ENCODE results near the gene ZNF423.

ZNF423 gene

DNA sequence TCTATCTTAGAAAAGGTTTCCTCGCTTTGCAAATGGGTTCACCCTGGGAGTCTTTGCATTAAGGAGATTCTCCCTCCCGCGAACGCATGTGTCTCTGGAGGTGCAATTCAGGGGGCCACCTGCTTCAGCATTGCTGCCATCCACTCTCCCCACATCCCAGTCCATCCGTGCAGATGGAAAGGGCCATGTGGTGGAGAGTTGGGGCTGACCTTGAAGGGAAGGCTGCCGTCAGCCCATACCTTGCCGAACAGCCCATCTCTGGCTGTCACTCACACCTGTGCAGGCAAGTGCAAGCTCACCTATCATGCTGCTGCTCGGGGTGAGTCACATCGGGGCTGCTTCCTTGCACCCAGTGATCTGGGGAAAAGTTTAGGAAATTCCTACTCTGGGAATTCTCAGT lies 106.1 kb downstream of the ZNF423 start:
- no peak for DNase-seq (ENCODE audit: low spot score)

DNA sequence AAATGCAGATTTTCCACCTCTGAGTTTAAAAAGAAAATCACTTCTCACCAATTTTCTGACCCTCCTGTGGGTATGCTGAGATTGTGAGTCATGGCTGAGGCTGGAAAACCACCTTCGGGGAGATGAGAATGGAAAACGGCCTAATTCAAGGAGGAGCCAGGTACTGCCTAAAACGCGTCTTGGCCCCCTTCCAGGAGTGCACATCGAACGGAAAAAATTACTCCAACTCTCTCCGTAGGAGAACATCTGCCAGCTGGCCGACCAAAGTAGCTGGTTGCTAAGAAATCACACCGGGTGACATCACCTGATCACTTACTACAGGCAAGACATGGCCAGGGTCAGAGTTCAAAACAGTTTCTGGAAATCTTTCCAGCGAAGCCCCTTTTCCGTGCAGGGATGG lies 107.6 kb downstream of the ZNF423 start:
- no peak for DNase-seq (ENCODE audit: low spot score)

DNA sequence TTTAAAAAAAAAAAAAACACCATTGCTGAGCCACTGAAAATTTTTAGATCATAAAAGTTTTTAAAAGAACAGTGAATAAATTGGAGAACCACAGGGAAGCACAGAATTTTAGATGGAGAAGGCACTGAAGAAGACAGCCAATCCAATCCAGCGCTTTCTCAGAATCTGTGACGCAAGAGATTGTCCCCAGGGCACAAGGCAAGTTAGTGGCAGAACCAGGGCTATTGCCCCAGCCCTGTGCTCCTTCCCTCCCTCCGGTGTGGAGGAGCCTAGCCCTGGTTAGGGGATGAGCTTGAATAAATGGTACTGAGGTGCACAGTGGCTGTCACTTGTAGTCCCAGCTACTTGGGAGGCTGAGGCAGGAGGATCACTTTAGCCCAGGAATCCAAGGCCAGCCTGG lies 108.3 kb downstream of the ZNF423 start:
- no peak for DNase-seq (ENCODE audit: low spot score)

DNA sequence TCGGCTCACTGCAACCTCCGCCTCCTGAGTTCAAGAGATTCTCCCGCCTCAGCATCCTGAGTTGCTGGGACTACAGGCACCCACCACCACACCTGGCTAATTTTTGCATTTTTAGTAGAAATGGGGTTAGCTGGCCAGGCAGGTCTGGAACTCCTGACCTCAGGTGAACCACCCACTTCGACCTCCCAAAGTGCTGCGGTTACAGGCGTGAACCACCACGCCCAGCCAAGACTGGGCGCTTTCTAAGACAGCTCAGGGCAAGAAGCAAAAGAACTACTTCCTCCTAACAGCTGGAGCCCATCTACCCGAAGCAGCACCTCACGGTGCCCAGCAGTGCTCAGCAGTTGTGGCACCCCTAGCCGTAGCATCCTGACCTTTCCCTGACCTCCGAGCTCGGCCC lies 109.4 kb downstream of the ZNF423 start:
- DNase-seq (ENCODE audit: low spot score), result no peak

DNA sequence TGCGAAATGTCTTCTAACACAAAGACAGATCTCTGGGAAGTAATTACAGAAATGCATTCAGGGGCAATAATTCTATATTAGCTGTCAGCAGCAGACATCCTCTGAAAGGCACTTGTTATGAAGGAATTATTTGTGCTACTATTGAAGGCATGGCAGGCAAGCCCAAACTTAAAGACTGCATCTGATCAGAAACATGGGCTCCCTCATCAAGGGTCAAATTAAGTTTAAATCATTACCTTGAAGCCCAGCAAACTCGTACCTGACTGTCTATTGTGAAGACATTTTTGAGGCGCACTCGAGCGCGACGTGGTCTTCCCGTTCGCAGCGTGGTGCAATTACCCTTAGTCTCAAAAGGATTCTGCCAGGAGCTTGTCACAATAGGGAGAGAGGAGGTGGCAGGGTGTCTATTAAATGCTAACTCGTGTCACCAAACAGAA lies 110.6 kb downstream of the ZNF423 start:
- DNase-seq (ENCODE audit: low spot score), result no peak

DNA sequence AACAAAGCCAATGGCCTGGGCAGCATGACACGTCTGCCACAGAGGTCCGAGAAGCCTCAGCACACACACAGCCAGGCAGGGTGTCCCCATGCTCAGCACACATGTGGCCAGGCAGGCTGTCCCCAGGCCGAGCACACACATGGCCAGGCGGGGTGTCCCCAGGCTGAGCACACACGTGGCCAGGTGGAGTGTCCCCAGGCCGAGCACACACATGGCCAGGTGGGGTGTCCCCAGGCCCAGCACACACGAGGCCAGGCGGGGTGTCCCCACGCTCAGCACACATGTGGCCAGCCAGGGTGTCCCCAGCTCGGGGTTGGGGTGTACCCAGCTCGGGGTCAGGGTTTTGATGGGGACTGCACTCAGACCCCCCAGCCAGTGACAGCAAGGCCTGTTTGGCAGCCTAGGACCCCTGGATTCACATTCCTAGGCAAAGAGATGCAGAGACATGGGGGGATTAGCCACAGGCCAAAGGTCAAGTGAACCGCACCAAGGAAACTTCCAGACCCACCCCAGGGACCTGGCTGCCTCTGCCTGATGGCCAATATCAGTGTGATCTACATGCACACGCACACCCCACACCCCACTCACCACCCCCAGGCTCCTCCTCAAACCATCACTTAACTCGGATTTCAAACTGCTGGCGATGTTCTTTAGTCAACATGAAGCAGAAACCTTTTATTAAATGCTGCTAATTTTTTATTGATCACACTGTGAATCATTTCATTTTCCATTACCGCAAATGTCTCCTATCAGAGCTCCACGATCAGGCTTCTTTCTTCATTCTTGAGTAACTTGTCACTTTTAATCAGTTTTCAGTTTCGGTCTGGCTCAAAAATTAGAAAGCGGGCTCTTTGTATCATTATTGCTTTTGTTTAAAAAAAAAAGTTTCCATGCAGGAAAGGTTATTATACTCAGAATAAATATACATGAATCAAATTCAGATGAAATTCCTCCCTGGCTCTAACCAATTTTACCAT lies 111.4 kb downstream of the ZNF423 start:
- DNase-seq (ENCODE audit: low spot score), result no peak

DNA sequence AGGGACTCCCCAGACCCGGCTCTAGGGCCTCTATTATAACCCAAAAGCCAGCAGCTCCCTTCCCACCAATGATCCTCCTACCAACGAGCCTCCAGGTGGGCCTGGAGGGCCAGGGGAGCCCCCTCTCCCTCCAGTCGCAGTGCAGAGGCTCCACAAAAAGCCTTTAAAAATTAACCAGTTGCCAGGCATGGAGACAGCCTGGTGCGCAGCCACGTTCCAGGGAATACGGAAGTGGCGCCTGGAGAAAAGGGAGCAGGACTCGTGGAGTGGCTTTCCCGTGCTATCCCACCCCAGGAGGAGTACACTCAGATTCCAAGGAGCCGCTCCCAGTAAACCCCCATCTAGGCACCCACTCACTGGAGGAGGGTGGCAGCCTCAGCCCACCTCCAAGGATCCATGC lies 112.3 kb downstream of the ZNF423 start:
- no peak for DNase-seq (ENCODE audit: low spot score)

DNA sequence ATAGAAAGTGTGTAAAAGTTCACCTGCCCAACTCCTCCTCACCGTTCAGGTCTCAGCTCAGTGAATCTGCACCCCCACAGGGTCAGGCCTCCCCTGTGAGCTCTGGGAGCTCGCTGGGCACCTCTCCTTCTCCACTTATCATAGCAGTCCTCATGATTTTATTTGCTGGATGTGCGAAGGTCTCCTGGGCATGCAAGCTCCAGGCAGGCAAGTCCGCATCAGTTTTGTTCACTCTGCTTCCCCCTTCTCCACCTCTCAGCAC lies 112.8 kb downstream of the ZNF423 start:
- DNase-seq (ENCODE audit: low spot score), result no peak

DNA sequence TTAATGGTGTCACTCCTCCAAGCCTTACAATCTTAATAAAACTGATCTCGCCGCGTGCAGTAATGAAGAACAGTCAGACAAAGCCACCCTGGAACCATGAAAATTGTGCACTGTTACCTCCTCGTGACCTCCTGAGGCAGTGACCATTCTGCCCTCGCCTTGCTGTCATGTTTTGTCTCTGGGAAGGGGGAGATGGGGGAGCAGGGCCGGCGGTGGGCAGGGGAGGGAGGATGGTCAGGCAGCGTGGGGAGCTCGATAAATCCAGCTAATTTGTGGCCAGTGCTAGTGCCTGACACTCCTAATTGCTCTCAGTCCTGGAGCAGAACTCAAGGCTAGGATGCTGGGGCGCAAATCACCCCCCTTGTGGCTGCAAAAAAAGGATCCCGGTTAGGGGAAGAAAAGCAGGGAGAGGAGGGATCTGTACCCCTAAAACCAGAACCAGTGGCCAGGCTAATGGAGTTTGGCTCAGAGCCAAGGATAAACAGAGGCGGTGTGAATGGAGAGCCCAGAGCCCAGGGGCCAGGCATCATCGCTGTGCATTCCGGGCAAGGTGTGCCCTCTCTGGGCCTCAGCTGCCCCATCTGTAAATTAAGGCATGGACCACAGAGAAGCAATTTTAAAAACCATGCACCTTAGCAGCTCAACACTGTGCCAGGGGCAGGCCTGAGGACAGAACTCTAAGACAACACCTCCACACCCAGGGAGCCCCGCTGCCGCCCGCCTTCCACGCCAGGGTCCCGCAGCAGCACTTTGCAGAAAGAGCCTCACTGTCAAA lies 113.3 kb downstream of the ZNF423 start:
- no peak for DNase-seq (ENCODE audit: low spot score)

DNA sequence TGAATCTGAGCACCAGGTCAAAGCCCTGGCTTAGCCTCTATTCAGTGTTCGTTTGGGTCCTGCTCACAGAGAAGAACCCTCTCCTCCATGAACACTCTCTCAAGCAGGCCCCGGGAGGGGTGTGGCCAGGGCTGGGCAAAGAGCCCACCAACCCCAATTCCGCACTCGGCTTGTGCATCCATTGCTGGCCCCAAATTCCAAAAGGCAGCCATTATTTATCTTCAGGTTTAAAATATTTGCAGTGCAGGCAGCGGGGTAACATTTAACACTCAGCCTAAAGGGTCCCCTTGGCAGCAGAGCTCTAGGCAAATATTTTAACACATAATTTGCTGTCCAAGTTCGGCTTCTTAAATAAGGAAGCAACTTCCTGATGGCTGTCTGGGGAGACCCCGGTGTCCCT lies 115.7 kb downstream of the ZNF423 start:
- no peak for DNase-seq (ENCODE audit: low spot score)

DNA sequence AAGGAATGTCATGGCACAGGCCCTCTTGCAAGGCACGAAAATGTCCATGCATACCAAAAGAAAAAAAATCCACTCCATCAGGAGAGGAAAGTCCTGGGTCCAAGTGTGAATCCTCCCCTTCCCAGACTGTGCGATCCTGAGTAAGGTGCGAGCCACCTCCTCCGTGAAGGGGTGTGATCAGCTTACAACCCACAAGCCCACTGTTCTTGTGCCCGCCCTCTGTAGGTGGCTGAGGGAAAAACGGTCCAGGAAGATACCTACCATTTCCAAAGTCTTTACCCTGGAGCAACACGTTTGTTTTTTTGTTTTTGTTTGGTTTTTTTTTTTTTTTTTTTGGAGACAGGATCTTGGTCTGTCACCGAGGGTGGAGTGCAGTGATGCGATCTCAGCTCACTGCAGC lies 116.5 kb downstream of the ZNF423 start:
- peak; percentile 33 for DNase-seq (ENCODE audit: low spot score)

DNA sequence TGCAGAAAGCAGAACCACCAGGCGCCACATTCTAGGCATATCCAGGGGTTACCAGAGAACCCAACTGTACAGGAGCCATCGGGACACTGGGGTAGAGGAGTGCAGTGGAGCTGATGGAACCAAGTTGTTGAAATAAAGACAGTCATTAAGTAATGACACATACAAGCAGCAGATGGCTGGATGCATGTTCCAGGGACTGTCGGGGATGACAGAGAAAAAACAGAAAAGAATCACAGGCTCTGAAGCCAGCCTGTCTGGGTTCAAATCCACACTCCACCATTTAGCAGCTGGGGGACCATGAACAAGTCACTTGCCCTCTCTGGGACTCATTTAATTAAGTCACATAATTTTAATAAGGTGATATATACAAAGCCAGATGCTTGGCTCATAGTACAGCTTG lies 117.1 kb downstream of the ZNF423 start:
- DNase-seq (ENCODE audit: low spot score), result no peak

DNA sequence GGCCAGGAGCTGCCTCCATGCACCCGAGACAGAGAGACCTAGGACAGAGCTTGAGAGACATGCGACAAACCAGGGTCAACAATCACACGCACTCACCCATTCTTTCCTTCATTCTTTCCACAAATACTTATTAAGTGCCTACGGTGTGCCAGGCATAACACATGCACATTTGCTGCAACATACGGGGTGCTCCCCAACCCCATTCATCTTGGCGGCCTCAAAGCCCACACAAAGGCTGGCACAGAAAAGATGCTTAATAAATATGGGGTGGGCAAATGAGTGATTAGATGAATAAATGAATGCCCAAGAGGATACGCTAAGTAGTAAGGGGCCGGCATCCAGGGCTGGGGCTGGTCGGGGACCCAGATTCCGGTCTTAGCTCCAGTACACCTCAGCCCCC lies 117.9 kb downstream of the ZNF423 start:
- no peak for DNase-seq (ENCODE audit: low spot score)

DNA sequence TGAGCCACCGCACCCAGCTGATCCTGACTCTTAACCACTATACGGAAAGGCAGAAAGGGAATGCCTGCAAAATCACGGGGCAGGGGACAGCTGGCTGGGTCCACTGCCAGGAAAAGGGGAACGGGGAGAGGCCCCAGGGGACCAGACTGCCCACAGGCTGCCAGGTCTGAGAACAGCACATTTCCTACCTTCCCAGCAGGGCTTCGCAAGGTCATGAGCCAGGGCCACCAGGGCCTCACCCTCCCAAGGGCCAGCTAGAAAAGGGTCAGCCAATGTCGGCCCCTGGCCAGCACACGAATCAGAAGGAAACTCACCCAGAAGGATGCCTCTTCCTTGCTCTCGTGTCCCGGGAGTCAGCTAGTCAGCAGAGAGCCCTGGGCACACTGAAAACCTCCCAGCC lies 118.4 kb downstream of the ZNF423 start:
- DNase-seq (ENCODE audit: low spot score), result no peak

DNA sequence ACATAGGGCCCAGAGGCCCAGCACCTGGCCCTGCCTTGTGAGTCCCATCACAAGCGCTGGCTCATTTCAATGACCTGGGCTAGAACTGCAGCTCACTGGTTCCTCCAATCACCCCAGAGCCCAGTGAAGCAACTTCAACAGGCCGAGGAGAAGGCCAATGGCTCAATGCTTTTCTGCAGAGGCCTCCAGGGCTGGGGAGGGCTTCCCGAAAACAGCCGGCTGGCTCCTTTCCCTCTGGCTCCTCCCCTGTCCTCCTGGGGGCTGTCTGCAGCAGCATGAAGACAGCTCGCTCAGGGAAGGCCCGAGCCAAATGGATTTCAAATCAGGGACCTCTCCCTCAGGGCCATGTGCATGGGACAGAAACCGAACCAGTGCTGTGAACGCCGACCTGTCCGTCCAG lies 121.6 kb downstream of the ZNF423 start:
- no peak for DNase-seq (ENCODE audit: low spot score)

DNA sequence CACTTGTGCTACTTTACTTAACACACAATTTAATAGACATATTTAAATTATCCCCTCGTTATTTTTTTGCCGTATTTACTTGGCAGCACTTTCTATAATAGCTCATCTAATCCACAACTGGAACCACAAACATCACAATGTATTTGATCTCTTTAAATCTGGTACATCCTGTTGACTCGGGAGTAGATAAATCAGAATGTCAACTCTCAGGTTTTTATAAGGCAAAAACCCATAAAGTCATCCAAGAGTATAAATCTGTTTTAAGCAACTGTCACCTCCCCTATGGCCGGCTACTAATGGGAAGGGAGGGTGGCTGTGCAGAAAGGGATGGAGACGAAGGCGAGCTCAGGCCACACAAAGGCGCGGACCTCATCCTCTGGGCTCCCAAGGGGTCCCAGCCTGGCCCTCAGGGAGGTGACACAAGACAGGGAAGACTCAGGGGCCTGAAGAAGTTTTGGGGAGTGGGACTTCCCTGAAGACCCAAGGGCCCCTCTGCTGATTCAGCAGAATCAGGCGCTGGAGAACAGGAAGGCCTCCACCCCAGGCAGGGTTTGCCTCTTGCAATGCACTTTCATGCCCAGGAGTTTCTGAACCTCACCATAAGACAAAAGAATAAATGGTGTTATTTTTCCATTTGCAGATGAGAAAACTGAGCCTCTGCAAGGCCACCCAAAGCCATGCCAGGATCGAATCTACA lies 122.5 kb downstream of the ZNF423 start:
- DNase-seq (ENCODE audit: low spot score), result no peak

DNA sequence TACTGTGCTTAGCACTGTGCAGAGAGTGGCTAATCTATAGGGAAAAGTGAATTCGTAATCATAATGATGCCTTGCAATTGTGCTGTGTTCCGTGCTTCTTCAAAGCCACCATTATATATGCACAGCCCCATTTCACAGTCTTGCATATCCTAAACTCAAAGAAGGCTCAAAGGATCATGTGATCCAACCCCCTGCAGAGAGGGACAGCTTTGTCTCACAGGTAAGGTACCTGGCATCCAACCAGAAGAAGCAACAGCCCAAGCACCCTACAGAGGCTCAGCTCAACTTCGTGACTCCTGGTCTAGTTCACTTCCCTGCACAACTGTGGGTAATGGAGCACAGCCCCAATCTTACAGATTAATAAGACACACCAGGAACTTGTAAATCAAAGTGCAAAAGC lies 124.0 kb downstream of the ZNF423 start:
- no peak for DNase-seq (ENCODE audit: low spot score)

DNA sequence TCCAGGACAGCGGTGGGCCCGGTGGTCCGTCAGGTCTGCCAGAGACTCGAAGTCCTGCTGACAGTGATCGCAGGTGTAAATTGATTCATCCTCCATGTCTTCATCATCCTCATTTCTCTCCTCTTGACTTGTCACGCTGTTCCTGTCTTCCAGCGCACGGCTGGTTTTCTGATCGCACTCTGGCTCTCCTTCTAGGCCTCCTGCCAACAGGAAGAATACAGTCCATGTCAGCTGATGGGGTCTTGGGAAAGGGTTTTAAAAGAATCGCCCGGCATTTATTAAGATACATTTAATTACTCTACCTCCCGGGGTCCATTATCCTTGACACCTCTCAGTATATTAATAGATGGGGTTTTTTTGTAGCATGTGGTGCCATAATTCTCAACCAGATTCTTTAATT lies 125.1 kb downstream of the ZNF423 start:
- no peak for DNase-seq (ENCODE audit: low spot score)

DNA sequence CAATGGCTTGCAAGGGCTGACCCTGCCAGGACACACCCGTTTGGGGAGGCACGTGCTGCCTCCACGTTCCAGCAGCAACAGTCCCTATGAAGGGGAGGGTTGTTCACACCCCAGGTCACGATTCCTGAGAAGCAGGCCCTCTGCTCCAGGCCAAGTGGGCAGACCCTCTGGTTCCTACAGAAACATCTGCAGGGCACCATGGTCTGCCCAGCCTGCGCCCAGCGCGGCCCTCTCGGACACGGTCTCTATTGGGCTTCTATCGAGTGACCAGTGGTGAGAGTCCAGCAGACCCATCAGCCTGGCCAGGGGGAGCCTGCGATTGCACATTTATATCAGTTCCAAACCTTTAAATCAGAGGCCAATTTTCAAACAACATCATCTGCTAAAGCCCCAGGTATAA lies 128.3 kb downstream of the ZNF423 start:
- DNase-seq (ENCODE audit: low spot score), result no peak

DNA sequence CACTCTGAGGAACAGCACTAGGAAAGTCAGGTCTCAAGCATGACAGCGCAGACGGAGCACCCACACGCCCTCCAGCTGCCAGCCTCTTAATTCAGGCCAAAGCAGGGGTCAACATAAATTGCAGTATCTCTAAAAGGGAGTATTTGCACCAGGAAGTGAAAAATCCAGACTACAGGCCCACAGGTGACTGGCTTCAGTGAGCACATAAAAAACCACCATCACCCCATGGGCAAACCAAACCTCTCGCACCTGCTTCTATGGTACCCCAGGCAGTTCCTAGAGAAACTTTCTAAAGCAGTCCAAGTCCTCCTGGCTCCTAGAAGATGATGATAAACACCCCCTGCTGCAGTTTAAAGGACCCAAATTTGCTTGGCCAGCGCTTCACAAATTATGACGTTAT lies 129.8 kb downstream of the ZNF423 start:
- no peak for DNase-seq (ENCODE audit: low spot score)

DNA sequence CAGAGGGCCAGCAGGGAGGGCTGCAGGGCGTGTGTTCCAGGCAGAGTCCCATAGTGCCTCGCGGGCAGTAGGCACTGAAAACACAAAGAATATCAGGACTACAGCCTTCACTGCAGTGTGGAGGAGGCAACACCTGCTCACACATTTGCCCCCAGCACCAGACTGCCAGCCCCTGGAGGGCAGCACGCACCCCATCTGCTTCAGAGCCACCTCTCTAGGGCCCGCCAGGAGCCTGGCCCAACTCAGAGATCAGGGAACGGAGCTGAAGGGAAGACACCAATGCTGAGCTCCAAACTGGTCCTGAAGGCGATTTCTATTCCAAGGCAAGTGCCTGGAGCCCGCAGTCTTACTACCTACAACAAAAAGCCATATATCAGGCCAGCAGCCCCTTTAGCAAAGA lies 130.3 kb downstream of the ZNF423 start:
- no peak for DNase-seq (ENCODE audit: low spot score)

DNA sequence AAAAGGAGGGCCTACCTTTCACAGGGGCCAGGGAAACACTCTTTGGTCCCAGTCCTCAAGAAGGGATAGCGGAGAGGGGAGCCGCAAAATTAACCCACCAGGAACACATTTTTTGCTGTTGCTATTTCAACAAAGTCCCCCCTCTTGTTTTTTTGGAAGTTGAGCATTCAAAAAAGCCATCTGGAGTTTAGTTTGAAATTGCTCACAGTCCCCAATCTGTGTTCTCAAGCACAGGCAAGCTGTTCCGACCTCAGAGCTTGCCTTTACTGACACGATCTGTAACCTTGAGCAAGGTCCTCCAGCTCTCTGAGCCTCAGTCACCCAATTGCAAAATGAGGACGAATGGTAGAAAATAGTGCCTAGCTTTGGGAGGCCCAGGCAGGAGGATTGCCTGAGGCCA lies 131.1 kb downstream of the ZNF423 start:
- no peak for DNase-seq (ENCODE audit: low spot score)

DNA sequence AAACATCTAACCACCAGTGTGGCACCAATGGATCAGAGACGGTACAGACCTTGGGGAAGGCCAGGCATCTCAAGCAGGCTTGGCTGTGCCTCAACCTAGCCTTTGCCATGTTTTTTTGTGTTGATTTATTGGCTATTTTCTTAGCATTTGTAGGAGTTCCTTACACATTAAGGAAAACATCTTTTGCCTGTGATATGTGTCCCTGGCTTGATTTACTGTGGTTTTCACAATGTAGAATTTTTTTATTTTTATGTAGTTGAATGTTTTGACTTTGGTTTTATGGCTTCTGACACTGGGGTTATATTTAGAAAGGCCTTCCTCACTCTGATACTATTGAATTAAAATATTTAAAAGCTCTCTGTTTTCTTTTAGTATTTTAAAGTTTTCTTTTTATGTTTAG lies 132.6 kb downstream of the ZNF423 start:
- DNase-seq (ENCODE audit: low spot score), result no peak

Measured in HuH-7 (cell line).